ENCODE results near the gene CEP43. TPM values are rescaled to one million over a fixed set of nuclear protein-coding genes. Genes with fewer than 3 reads are reported as not detected.

CEP43 gene
- total RNA-seq, 1 experiment from 2014 or later, result 15.2 TPM

GRCh38 chr6:166971271-166971670, 27.9 kb upstream of the CEP43 start:
- Histone ChIP-seq H3K9ac (ENCODE audit: low read length) (no peak overlapping the region), H3K9me3 (ENCODE audit: low read length) (no peaks in the 10 kb centered on the region), H3K4me3 (ENCODE audit: low read length) (no peak overlapping the region), H3K79me2 (ENCODE audit: low read length) (no peaks in the 10 kb centered on the region), H3K36me3 (ENCODE audit: low read depth, low read length) (no peaks in the 10 kb centered on the region), H3K27me3 (ENCODE audit: low read length) (no peaks in the 10 kb centered on the region), H3F3A (ENCODE audit: low read length, unreplicated experiment) (no peaks in the 10 kb centered on the region), H4K20me1 (ENCODE audit: low read length) (no peaks in the 10 kb centered on the region), H3K4me1 (ENCODE audit: insufficient read depth, low read length) (no peaks in the 10 kb centered on the region), H2AFZ (ENCODE audit: low read length) (no peak overlapping the region), H3K27ac (ENCODE audit: low read length) (no peak overlapping the region), H3K4me2 (ENCODE audit: low read length) (no peak overlapping the region), H3K9me2 (replicated peaks; ENCODE audit: low read length) (no peaks in the 10 kb centered on the region)
- intact Hi-C loops (cut with micrococcal nuclease), result no loop called here
- BruUV-seq (replicated peaks), result no TSS peak
- ChIA-PET CTCF (no interaction called here), POLR2A (ENCODE audit: unreplicated experiment) (no interaction called here)
- no peak for DNase-seq
- no peak for TF ChIP-seq CTCF (conservative IDR thresholded peaks at IDR 0.05; ENCODE audit: low read depth, low read length)
- TF ChIP-seq EZH2phosphoT487 (IDR thresholded peaks at IDR 0.05; ENCODE audit: borderline replicate concordance, low read length), result no peak
- no peak for TF ChIP-seq EZH2 (IDR thresholded peaks at IDR 0.05; ENCODE audit: low read length, unreplicated experiment)
- no peak for ATAC-seq

GRCh38 chr6:166972101-166972500, 27.1 kb upstream of the CEP43 start:
- Histone ChIP-seq H3K4me3 (ENCODE audit: low read length) (no peak overlapping the region), H2AFZ (ENCODE audit: low read length) (no peak overlapping the region), H3K4me1 (ENCODE audit: insufficient read depth, low read length) (no peaks in the 10 kb centered on the region), H3K27me3 (ENCODE audit: low read length) (no peaks in the 10 kb centered on the region), H3K9ac (ENCODE audit: low read length) (no peak overlapping the region), H3K36me3 (ENCODE audit: low read depth, low read length) (no peaks in the 10 kb centered on the region), H3K4me2 (ENCODE audit: low read length) (no peak overlapping the region), H3K9me2 (replicated peaks; ENCODE audit: low read length) (no peaks in the 10 kb centered on the region), H3K79me2 (ENCODE audit: low read length) (no peaks in the 10 kb centered on the region), H3K9me3 (ENCODE audit: low read length) (no peaks in the 10 kb centered on the region), H4K20me1 (ENCODE audit: low read length) (no peaks in the 10 kb centered on the region), H3K27ac (ENCODE audit: low read length) (no peak overlapping the region), H3F3A (ENCODE audit: low read length, unreplicated experiment) (no peaks in the 10 kb centered on the region)
- ATAC-seq (no peak), DNase-seq (no peak)
- TF ChIP-seq EZH2phosphoT487 (IDR thresholded peaks at IDR 0.05; ENCODE audit: borderline replicate concordance, low read length) (no peak), EZH2 (IDR thresholded peaks at IDR 0.05; ENCODE audit: low read length, unreplicated experiment) (no peak), CTCF (conservative IDR thresholded peaks at IDR 0.05; ENCODE audit: low read depth, low read length) (no peak)
- intact Hi-C loops (cut with micrococcal nuclease), result no loop called here
- ChIA-PET CTCF (no interaction called here), POLR2A (ENCODE audit: unreplicated experiment) (no interaction called here)
- BruUV-seq (replicated peaks), result no TSS peak

- no peak overlapping the region for H3K4me3 ChIP-seq (ENCODE audit: low read length)
- no peaks in the 10 kb centered on the region for H3K36me3 ChIP-seq (ENCODE audit: low read depth, low read length)
- no peaks in the 10 kb centered on the region for H3K9me2 ChIP-seq (replicated peaks; ENCODE audit: low read length)
- ChIA-PET POLR2A (ENCODE audit: unreplicated experiment) (no interaction called here), CTCF (no interaction called here)
- DNase-seq (no peak), ATAC-seq (no peak)
- no peaks in the 10 kb centered on the region for H3K79me2 ChIP-seq (ENCODE audit: low read length)
- H3K4me1 ChIP-seq (ENCODE audit: insufficient read depth, low read length), result no peaks in the 10 kb centered on the region
- H2AFZ ChIP-seq (ENCODE audit: low read length), result no peak overlapping the region
- H3K4me2 ChIP-seq (ENCODE audit: low read length), result no peak overlapping the region
- H3K9ac ChIP-seq (ENCODE audit: low read length), result no peak overlapping the region
- no peaks in the 10 kb centered on the region for H3K9me3 ChIP-seq (ENCODE audit: low read length)
- H3K27ac ChIP-seq (ENCODE audit: low read length), result no peak overlapping the region
- intact Hi-C loops (cut with micrococcal nuclease), result no loop called here
- BruUV-seq (replicated peaks), result no TSS peak
- no peaks in the 10 kb centered on the region for H3F3A ChIP-seq (ENCODE audit: low read length, unreplicated experiment)
- TF ChIP-seq CTCF (conservative IDR thresholded peaks at IDR 0.05; ENCODE audit: low read depth, low read length) (no peak), EZH2 (IDR thresholded peaks at IDR 0.05; ENCODE audit: low read length, unreplicated experiment) (no peak)
- no peaks in the 10 kb centered on the region for H4K20me1 ChIP-seq (ENCODE audit: low read length)
- no peaks in the 10 kb centered on the region for H3K27me3 ChIP-seq (ENCODE audit: low read length)
Measured at GRCh38 chr6:166976636-166977035, 22.6 kb upstream of the CEP43 start.

All from PC-3 (cell line).